Activated CD8-positive, alpha-beta memory T cell treated with anti-CD3 and anti-CD28 coated beads, Interleukin-2, amount 50 U/mL, for 4 hours (primary cell): ENCODE data around the gene STIM1.
A peak's percentile ranks its signal among the peaks of the same experiment; 100 is the strongest.
"Not testable (repeated sequence)": the region's sequence is repeated elsewhere in the genome, so short reads cannot be mapped to it uniquely, and the experiment has no call there.

Experiments
- DNase-seq: peaks from one replicate; pipeline ENCODE4 v3.0.0-alpha.2; 2020

STIM1 gene

DNA sequence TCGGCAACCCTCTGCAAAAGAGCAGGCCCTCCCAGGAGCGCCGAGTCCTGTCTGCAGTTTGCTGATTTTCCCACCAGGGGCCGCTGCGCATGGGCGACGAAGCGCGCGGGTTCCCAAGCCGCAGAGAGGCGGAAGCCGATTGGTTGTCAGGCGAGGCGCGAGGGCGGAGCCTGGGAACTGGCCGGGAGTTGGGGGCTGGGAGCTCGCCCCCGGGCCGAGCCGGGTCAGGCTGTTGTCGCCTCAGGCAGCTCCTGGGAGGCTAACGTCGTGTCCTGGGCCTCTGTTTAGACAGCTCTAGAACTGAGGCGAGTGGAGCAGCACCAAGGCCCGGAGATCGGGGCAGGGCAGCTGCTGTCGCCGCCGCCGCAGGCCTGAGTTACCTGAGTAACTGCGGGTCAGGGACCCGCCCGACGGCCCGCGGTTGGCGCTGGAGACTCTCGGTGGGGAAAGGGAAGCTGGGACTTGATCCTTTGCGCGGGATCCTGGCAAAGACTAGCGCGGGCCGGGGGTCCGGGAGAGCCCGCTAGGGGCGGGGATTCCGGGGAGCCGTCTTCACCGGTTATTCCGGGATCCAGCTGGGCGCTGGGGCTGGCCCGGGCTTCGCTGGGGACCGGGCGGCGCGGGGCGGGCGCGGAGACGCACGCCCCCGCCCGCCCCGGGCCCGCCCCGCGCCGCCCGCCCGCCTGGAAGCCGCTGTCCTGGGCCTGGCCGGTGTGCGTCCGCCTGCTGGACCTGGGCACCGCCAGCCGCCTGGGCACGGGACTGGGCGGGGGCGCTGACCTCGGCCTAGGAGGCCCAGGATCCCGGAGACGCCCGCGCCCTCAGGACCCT, at the start of gene STIM1:
STIM1 (plus strand) TSS at position 688 of the 831 bp plus-strand sequence. CDS start 607 bp downstream, outside the sequence.
- peak; percentile 98 for DNase-seq

DNA sequence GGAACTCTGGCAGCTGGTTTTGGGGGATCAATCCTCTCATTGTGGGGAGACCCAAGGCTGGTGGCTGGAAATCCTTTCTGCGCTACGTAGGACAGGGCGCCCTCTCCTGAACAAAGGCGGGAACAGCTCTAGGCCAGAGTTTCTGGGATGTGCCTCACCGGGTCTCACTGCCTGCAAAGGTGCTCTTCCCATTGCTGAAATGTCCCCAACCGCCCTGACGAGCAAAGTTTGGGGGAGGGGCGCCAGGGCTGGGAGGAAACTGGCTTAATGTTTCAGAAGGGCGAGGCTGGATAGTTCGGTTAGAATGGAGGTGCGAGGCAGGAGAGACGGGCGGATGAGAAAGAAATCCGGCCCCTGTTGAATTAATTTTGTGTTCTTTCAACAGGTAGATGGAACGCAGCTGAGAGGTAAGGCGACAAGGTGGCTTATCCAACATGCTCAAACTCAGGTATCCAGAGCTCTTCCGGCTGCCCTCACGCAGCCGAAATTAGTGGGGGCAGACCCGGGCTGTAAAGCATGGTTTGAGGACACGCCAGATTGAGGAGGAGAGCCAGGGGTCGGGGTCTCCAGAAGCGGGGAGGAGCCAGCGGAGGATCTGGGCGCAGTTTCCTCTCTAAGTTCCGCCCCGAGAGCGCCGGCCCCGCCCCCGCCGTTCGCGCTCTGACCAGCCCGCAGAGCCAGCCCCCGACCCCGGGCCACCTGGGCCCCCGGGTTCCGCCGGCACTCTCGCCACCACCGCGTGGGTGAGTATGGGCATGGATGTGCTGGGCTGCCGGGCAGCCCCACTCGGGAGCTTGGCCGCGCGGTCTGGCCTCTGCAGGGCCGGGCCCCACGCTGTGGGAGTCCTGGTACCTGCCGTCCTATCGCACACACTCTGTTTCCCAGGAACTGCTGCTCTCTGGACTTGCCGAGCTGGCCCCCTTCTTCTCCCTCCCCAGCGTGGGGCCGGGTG, 47.3 kb upstream of the STIM1 start, which contains the start of gene PGAP2:
PGAP2 (plus strand) TSS at position 652 of the 952 bp plus-strand sequence. CDS start 2,700 bp downstream, outside the sequence.
- DNase-seq, result peak; percentile 60

DNA sequence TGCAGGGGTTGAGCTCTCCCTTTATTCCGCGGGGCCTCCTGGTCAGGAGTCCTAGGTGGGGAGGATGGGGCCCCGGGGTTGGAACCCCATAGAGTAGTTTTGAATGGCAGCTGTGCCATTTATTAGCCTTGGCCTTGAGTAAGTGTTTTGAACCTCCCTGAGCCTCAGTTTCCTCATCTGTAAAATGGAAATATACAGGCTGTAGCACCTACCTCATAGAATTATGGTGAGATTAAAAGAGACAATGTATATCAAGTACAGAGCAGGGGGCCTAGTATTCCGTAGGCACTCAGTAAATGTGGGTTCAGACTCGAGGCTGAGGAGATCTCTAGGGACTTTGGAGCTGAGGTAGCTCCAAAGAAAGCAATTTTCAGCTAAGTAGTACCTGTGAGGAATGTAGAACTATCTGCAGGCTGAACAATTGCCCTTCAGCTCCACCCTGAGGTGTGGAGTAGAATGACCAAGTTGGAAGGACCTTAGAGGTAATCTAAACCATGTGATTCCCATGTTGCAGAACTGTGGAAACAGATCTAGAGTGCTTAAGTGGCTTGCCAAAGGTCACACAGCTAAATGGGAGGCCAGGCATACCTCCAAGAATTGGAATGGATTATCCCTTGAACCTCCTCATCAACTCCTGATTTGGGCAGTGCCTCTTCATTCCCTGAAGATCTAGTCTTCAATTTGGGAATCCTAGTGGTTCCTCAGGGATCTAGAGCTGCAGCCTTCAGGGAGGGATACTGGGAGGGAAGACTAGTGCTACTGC, 46.4 kb upstream of the STIM1 start:
- no peak for DNase-seq

DNA sequence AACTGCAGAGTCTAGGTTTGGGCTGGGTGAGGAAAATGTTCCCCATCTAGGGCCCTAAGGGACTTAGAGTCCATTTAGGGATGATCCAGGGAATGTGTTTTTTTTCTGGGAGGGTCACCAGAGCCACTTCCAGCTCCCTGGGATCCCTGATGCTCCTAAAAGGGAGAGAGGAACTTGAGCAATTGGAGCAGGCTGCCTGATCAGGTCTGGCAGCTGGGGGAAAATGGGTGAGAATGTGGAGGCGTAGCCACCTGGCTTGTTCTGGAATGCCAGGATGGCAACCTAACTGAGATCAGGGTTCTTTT, 45.9 kb upstream of the STIM1 start:
- DNase-seq, result no peak

DNA sequence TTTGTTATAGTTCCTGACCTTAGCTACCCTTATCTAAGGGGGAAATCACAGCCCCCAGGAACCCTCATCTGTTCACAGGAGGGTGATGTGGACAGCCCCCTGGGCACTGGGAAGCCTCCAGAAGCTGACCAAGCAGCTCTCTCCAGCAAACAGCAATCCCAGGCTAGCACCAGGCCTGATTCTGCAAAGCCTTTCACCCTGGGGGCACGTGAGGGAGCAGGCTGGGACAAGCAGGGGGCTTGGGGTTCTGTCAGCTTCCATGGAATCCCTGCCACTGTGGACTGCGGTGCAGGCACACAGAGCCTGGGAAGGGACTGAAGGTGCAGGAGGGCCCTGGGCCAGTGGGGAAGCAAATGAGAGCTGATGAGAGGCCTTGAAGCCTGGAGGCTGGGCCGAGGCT, 45.0 kb upstream of the STIM1 start:
- no peak for DNase-seq

DNA sequence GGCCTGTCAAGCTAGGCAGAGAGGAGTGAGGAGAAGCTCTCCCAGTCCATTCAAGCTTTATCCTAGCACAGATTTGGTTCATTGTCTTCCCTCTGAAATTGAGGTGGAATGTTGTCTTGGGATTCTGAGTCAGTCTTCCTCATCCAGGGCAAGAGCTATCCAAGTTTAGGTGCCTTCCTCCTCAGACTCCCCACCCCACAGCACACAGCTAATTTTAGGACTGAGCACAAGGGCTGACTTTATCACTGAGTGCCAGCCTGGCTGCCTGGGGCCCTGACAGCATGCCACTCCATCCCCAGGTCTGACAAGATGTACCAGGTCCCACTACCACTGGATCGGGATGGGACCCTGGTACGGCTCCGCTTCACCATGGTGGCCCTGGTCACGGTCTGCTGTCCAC, 44.5 kb upstream of the STIM1 start:
- no peak for DNase-seq

DNA sequence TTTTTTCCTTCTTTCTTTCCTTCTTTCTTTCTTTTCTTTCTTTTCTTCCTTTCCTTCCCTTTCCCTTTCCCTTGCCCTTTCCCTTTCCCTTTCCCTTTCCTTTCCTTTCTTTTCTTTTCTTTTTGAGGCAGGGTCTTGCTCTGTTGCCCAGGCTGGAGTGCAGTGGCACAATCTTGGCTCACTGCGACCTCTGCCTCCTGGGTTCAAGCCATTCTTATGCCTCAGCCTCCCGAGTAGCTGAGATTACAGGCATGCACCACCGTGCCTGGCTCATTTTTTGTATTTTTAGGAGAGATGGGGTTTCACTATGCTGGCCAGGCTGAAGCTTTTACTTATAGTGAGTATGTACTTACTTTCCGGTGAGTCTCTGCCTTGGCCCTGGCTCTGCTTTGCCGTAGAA, 40.6 kb upstream of the STIM1 start:
- not testable (repeated sequence) for DNase-seq

DNA sequence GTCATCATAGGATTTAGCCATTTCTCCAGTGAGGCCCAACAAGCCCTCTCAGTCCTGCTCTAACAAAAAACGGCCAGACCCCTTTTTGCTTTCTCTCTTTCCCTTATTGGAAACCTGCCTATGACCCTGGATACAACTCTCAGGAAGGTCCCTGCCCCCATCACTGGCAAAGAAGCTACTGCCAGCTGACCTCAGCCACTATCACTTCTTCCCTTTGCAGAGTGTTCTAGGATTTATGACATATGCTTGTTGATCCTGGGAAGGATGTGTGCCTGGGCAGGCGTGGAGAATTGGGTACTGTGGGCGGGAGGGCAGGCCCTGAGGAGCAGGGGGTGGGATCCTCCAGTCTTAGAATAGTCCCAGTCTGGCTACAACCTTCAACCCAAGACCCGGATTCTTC, 39.6 kb upstream of the STIM1 start:
- no peak for DNase-seq

DNA sequence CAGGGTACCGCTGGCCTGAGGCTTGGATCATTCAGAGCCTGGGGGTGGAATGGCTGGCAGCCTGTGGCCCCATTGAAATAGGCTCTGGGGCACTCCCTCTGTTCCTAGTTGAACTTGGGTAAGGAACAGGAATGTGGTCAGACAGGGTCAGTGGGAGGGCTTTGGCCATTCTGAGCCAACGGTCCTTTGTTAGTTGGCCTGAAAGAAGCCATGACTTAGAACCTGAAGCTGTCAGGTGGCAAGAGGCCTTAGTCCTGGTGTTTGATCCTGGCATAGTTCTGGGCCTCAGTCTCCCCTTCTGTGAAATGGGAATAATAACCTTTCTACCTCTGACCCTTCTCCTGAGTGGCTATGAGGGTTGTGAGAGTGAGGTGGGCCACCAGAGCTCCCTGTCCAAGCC, 38.8 kb upstream of the STIM1 start:
- DNase-seq, result no peak

DNA sequence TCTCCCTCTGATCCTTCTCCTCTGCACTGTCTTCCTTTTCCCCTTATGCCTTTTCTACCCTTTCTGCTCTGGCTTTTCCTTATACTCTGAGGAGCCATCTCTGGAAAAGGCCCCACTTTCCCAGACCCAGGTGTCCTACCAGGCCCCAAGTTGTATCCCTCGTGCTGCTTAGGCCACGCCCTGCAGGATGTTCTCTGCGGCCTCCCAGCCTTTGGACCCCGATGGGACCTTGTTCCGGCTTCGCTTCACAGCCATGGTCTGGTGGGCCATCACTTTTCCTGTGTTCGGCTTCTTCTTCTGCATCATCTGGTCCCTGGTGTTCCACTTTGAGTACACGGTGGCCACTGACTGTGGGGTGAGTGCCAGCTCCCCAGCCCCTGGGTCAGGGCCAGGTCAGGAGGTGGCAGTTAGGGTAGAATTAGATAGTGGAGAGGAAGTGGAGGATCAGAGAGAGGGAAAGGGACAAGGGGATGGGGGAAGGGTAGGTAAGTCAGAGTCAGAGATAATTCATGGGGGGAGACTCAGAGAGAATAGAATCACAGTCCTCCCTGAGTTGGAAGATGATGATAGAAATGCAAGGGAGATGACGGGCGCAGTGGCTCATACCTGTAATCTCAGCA, 38.2 kb upstream of the STIM1 start:
- DNase-seq, result no peak

DNA sequence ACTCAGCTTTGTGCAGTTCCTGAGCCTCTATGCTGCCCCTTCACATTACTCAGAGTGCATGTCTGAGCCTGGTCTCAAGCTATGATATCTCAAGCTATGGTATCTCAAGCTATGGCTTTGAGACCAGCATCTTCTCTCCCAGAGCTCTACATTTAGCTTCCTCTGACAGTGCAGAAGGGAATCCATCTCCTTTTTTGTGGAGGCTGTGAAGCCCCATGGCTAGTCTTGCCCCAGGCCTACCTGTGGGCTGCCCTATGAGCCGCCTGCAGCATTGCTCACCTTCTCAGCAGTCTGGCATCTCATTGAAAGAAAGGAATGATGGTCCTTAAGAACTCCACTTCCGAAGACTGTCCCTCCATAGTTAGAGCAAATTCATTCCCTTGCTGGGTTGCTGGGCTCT, 34.5 kb upstream of the STIM1 start:
- DNase-seq, result no peak

DNA sequence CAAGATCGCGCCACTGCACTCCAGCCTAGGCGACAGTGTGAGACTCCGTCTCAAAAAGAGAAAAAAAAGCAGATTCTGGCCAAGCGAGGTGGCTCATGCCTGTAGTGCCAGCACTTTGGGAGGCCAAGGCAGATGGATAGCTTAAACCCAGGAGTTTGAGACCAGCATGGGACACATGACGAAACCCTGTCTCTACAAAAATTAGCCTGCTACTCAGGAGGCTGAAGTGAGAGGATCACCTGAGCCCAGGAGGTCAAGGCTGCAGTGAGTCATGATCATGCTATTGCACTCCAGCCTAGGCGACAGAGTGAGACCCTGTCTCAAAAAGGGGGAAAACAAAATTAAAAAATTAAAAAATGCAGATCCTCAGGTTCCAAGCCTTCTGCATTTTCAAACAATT, 33.2 kb upstream of the STIM1 start:
- no peak for DNase-seq

DNA sequence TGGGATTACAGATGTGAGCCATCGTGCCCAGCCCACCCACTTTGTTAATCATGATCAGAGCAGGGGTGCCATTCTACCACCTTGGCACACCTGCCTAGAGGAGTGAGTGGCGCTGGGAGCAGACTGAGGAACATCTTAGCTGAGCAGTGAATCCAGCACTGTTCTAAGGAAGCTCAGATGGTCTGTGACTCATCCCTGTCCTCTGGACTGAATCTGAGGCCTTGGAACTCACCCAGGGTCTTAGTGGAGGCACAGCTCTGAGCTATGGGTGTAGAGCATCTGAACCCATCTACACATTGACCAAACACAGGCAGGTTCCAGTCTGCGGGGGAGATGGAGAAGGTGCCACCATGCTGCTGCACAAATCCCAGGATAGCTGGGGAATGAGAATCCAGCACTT, 32.2 kb upstream of the STIM1 start:
- no peak for DNase-seq

DNA sequence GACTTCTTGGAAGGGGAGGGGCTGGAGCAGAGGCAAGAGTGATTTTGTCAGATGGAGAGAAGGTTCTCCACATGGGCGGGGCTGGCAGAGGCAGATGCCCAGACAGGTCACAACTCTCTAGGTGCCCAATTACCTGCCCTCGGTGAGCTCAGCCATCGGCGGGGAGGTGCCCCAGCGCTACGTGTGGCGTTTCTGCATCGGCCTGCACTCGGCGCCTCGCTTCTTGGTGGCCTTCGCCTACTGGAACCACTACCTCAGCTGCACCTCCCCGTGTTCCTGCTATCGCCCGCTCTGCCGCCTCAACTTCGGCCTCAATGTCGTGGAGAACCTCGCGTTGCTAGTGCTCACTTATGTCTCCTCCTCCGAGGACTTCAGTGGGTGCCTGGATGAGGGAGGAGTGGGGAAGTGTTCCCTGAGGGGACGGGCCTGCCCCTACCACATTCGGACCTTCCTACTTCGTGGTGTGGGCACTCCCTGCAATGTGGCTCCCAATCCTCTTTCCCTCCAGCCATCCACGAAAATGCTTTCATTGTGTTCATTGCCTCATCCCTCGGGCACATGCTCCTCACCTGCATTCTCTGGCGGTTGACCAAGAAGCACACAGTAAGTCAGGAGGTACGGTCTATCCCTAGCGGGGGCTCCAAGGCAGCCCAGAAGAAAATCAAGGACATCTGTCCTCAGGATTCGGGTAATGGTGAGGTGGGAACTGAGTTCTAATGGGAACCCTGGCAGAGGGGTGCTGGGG, 31.5 kb upstream of the STIM1 start:
- no peak for DNase-seq

DNA sequence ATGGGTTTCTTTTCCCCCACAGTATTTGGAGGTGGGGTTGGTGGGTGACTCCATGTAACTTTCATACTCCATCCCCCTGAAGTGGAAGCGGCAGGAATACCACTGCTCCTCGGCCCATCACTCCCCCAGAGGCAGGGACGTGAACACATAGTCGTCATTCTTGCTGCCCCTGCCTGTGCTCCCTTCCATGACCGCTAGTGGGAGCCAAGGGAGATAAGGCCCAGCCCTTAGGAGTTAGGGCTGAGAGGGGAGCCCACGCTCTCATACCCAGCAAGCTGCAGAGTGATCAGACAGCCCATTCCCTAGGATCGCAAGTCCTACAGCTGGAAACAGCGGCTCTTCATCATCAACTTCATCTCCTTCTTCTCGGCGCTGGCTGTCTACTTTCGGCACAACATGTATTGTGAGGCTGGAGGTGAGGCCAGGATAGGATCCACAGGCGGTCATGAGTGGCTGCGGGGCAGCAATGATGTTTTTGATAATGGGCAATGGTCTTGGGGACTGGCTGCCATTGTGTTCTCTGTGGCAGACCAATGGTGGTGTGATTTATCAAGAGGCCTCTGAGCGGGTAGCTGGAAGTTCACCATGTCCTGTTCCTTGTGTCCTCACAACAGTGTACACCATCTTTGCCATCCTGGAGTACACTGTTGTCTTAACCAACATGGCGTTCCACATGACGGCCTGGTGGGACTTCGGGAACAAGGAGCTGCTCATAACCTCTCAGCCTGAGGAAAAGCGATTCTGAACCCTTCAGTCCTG, 30.6 kb upstream of the STIM1 start:
- DNase-seq, result peak; percentile 86

DNA sequence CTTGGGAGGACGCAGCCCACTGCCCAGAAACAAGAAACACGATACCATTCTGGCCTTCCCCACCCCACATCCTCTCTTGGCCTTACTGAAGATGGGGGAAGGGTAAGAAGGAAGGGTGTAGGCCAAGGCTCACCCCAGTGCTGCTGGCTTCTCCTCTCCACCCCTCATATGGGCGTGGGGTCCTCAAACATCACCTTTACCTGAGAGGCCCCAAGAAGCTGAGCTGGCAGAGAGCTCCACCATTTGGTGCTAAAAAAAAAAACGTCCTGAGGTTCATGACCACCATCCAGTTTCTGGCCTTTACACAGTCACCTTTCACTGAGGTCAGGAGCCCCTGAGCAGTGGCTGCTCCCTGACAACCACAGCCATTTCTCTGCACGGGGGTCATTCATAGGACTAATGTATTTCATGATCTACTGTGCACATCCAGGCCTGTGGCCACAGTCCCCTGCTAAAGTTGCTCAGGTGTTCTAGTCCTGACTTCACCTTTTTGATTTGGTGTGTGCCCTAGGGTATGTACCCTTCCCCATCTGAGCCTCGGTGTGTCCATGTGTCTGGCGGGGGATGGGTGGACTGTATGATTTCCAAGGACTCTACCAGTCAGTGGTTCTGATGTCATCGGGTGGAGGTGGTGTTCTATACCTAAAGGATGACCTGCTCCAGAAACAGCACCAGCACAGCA, 29.9 kb upstream of the STIM1 start:
- DNase-seq, result no peak

DNA sequence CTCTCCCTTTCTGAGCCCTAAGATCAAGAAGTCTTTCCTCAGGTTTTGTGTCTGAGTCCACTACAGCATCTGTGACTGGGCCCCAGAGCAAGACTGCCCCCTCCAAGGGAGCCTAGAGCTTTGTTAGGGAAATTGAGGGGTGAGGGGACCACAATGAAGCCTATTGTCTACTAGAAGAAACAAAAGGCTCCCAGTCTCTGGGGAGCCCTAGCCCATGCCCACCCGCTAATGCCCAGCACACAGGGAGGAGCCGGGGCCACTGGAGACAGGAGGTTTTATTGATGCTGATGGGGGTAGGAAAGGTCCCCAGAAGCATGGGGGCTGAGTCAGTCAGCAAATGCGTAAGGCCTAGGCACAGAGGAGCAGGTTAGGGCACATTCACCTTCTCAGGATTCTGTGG, 28.7 kb upstream of the STIM1 start:
- no peak for DNase-seq

DNA sequence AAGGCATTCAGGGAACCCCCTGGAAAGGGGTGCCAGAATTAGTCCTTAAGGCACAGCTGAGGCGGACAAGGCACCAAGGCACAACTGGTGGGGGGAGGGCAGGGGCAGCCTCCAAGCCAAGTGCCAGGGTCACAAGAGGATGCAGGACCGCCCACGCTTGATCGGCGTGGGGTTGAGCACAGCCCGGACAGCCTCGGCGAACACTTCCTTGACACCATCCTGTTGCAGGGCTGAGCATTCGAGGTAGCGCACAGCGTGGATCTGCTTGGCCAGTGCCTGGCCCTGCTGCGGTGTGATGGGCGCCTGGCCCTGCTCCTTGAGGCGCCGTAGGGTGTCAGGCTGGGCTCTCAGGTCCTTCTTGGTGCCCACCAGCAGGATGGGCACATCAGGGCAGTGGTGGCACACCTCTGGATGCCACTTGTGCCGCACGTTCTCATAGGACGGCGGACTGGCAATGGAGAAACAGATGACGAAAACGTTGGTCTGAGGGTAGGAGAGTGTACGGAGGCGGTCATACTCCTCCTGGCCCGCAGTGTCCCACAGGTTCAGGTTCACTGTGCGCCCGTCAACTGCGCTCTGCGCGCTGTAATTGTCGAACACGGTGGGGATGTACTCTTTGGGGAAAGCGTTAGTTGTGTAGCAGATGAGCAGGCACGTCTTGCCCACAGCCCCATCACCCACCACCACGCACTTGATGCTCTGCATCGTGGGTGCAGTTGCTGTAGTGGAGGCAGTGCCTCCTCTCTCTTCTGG, 27.9 kb upstream of the STIM1 start:
- no peak for DNase-seq

DNA sequence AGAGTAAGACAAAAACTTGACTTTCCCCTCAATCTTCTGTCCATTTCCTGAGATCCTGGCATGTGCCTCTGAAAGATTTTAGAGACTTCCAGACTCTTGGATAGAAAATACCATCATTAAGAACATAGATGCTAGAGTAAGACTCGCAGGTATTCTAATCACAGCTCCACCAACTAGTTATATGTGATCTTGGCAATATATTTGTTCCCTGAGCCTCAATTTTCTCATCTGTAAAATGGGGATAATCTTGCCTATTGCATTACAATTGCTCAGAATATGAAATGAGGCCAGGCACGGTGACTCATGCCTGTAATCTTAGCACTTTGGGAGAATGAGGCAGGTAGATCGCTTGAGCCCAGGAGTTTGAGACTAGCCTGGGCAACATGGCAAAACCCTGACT, 25.4 kb upstream of the STIM1 start:
- no peak for DNase-seq

DNA sequence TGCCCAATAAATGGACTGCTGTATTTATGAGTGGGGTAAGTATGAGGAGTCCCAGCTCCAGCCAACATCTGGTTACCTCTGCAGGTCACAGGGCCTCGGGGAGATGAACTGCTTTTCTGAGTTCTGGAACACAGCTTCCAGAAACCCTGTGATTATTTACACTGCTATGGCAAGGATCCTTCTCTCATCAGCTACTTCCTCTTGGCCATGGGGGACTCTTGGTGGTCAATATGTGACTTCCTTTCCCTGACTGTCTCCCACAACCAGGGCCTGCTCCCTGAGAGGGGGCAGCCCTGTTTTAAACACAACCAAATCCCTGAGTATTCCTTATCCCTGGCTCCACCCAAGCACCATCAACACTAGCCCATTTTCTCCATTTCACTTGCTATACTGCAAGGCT, 24.7 kb upstream of the STIM1 start:
- DNase-seq, result no peak
